Stomach (tissue), 4 donors: ENCODE results near the gene POLR2I.

Source experiments
- EP300 ChIP-seq: sonication (generic); formaldehyde crosslinking; IDR thresholded peaks from one replicate; pipeline ENCODE4 v1.6.1; 2017; ENCODE audit warnings: antibody characterized with exemption
- POLR2A ChIP-seq, 4 donors: fragments of 450-650 bp; IDR thresholded peaks; one replicate each; pipeline ENCODE4 v1.6.1; 2016; ENCODE audit warnings: antibody characterized with exemption in 4 of 4, control low read depth in 2 of 4, mild to moderate bottlenecking in 1 of 4, moderate library complexity in 1 of 4
- POLR2AphosphoS5 ChIP-seq, 3 donors: sonication (generic); formaldehyde crosslinking; IDR thresholded peaks; one replicate each; pipeline ENCODE4 v1.6.1; 2016; ENCODE audit warnings: antibody characterized with exemption in 3 of 3
- TF ChIP-seq, protein P1 (sequence below), 7 experiments: fragments of 450-650 bp in 4 of 7; fragments of 200-600 bp in 3 of 7; sonication (generic) in 3 of 7; IDR thresholded peaks; one replicate each; pipeline ENCODE4 v1.5.1; 2016 to 2019; ENCODE audit warnings: antibody characterized with exemption in 7 of 7, control low read depth in 2 of 7, mild to moderate bottlenecking in 1 of 7

DNA sequence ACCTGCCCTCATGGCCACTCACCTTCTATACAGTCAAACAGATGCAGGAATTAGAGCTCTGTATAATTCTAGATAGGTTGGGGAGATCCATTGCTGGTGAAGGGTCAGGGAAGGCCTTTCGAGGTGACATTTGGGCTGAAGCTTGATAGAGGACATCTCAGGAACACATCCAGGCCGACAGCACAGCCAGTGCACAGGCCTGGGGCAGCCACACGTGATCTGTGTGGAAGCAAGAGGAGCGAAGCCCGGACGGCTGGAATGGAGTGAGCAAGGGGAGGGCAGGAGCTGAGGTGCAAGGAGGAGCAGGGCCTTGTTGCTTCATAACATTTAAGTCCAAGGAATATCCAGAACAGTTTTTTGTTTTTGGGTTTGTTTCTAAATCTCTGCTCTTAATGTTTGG is 8.2 kb downstream of the POLR2I start:
- TF ChIP-seq, protein P1, sequence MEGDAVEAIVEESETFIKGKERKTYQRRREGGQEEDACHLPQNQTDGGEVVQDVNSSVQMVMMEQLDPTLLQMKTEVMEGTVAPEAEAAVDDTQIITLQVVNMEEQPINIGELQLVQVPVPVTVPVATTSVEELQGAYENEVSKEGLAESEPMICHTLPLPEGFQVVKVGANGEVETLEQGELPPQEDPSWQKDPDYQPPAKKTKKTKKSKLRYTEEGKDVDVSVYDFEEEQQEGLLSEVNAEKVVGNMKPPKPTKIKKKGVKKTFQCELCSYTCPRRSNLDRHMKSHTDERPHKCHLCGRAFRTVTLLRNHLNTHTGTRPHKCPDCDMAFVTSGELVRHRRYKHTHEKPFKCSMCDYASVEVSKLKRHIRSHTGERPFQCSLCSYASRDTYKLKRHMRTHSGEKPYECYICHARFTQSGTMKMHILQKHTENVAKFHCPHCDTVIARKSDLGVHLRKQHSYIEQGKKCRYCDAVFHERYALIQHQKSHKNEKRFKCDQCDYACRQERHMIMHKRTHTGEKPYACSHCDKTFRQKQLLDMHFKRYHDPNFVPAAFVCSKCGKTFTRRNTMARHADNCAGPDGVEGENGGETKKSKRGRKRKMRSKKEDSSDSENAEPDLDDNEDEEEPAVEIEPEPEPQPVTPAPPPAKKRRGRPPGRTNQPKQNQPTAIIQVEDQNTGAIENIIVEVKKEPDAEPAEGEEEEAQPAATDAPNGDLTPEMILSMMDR (IDR thresholded peaks at IDR 0.05), result no peak
- TF ChIP-seq POLR2A (IDR thresholded peaks at IDR 0.05), result no peak
- TF ChIP-seq POLR2AphosphoS5 (IDR thresholded peaks at IDR 0.05), result no peak
- TF ChIP-seq EP300, result no peak
